H1 (cell line): Measurements from ENCODE around the gene HELZ2. TPM values are rescaled to one million over a fixed set of nuclear protein-coding genes. Genes with fewer than 3 reads are reported as not detected.

Source experiments
- BCL11A ChIP-seq, 2 experiments: IDR thresholded peaks; one replicate each; pipeline ENCODE4 v1.6.1; 2011; ENCODE audit warnings: low read depth in 2 of 2, low read length in 2 of 2, mild to moderate bottlenecking in 2 of 2
- CTCF ChIP-seq, 3 experiments: IDR thresholded peaks; 1 replicate in 2 of 3; 2 replicates in 1 of 3; pipeline versions ENCODE4 v1.5.1 to v1.6.1; 2011; ENCODE audit warnings: low read length in 3 of 3, mild to moderate bottlenecking in 3 of 3, inconsistent platforms in 2 of 3, low read depth in 1 of 3, moderate library complexity in 1 of 3; ENCODE audit not compliant: insufficient read depth in 1 of 3; ENCODE audit errors: control extremely low read depth in 1 of 3
- KDM1A ChIP-seq: fragments of 200-600, 300-600 bp; sonication (generic); IDR thresholded peaks from 2 replicates; pipeline ENCODE4 v1.7.1; 2016; ENCODE audit warnings: mild to moderate bottlenecking, low read length, borderline replicate concordance
- MAX ChIP-seq: IDR thresholded peaks from 2 replicates; pipeline ENCODE4 v1.6.1; 2012; ENCODE audit warnings: inconsistent platforms
- NRF1 ChIP-seq: IDR thresholded peaks from 2 replicates; pipeline ENCODE4 v1.6.1; 2011; ENCODE audit warnings: mild to moderate bottlenecking, low read depth, low read length, improper control_type of control experiment
- YY1 ChIP-seq: IDR thresholded peaks from 2 replicates; pipeline ENCODE4 v1.6.1; 2011; ENCODE audit warnings: low read depth, mild to moderate bottlenecking, low read length
- polyA plus RNA-seq, 7 experiments: library from polyadenylated mRNA; depleted of rRNA in 3 of 7; stranded (reverse) in 5 of 7; unstranded in 2 of 7; fragments of >200 nt in 5 of 7; fragments of 200-250 nt in 2 of 7; gene quantifications; 1 replicate in 5 of 7; 2 replicates in 1 of 7; 4 replicates in 1 of 7; pipeline versions ENCODE4 v1.2.1 to v1.2.3, GENCODE V29; 2011 to 2013; ENCODE audit warnings: missing spikeins in 2 of 7, mixed read lengths in 2 of 7
- total RNA-seq: library from RNA; stranded (reverse); fragmentation: NEBNext Ultra II Directional; extraction: Animal tissue kit (Norgen Biotek cat#: 25700); gene quantifications from 2 replicates; pipeline ENCODE4 v1.2.1, GENCODE V29; 2021

Gene HELZ2
- total and polyA plus RNA-seq, 2 of the 8 experiments (the other 6 are each of a cell fraction or from before 2014, with no cell fraction given), result 7.9 to 17.5 TPM

GRCh38 chr20:63534831-63535651 is 39.0 kb downstream of the HELZ2 start (continued):
- no peak for TF ChIP-seq CTCF (IDR thresholded peaks at IDR 0.05; ENCODE audit: control extremely low read depth in 1 of 3, insufficient read depth in 1 of 3, low read depth in 1 of 3, low read length in 3 of 3)
- no peak for TF ChIP-seq BCL11A (IDR thresholded peaks at IDR 0.05; ENCODE audit: low read depth in 2 of 2, low read length in 2 of 2)
- TF ChIP-seq YY1, result no peak
- no peak for TF ChIP-seq KDM1A
- no peak for TF ChIP-seq NRF1
- TF ChIP-seq MAX, result 0 out of 2 replicates have a peak, but pooled peaks have one; percentile 33
- TF ChIP-seq, all 59 proteins: peak for 2
